CD4-positive, alpha-beta T cell treated with Interferon alpha-2 for 1 hour (primary cell): ENCODE measurements around the gene RPS18.
"Not testable (repeated sequence)": the region's sequence is repeated elsewhere in the genome, so short reads cannot be mapped to it uniquely, and the experiment has no call there.

Source experiments
- DNase-seq, 2 donors: peaks; one replicate each; pipeline ENCODE4 v3.0.0-alpha.2; 2020 to 2022

RPS18 gene

DNA sequence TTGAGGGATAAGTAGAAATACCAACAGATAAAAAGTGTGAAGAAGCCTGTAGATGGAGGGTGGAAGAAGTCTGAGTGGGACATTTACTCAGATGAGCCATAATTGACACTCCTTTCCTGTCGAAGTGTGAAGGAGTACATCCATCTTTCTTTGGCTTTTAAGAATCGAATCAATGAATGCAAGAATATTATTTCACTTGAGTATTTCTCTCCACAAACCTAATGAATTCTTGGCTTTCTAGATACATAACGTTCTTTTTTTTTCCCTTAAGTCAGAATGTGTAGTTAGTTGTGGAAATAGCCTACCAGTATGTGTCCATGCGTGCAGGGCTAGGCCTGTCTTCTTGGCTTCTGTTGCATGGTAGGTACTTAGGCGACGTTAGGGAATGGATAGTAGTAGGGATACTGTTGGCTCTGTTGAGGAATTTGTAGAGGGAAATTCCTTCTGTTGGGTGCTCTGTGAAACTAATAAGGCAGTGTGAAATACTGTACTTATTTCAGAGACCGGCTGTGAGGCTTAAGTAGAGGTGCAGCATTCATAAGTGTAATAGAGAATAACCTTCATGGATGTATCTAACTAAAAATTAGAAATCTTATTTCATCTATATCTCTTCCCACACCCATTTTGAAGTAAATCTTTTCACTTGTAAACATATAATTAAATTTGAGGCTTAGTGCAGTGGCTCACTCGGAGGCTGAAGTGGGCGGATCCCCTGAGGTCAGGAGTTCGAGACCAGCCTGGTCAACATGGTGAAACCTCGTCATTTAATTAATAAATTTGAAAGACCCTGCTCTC, 1.5 kb downstream of the RPS18 start:
- no peak for DNase-seq

DNA sequence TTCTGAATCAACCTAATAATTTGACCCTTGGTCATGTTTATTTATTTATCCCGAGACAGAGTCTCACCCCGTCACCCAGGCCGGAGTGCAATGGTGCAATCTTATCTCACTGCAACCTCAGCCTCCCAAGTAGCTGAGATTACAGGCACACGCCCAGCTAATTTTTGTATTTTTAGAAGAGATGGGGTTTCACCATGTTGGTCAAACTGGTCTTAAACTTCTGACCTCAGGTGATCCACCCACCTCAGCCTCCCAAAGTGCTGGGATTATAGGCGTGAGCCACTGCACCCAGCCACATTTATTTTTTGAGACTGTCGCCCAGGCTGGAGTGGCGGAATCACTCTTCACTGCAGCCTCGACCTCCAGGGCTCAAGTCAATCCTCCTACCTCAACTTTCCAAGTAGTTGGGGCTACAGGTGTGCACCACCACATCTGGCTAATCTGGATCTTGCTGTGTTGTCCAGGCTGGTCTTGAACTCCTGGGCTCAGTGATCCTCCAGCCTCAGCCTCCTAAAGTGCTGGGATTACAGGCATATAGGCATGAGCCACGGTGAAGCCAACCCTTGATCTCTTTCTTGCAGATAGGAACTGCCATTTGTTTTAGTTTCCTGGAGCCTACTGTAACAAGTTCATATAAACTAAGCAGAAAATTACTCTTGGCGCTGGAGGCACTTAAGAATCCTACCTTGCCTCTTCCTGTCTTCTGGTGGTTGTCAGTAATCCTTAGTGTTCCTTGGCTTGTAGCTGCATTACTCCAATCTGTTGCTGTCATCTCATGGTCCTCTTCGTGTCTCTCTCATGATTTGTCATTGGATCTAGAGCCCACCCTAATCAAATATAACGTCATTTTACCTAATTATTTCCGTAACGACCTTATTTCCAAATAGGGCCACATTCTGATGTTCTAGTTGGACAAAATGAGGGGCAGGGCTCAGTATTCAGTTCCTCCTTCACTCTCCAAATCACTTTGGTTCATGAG, 2.3 kb downstream of the RPS18 start:
- DNase-seq = no peak

DNA sequence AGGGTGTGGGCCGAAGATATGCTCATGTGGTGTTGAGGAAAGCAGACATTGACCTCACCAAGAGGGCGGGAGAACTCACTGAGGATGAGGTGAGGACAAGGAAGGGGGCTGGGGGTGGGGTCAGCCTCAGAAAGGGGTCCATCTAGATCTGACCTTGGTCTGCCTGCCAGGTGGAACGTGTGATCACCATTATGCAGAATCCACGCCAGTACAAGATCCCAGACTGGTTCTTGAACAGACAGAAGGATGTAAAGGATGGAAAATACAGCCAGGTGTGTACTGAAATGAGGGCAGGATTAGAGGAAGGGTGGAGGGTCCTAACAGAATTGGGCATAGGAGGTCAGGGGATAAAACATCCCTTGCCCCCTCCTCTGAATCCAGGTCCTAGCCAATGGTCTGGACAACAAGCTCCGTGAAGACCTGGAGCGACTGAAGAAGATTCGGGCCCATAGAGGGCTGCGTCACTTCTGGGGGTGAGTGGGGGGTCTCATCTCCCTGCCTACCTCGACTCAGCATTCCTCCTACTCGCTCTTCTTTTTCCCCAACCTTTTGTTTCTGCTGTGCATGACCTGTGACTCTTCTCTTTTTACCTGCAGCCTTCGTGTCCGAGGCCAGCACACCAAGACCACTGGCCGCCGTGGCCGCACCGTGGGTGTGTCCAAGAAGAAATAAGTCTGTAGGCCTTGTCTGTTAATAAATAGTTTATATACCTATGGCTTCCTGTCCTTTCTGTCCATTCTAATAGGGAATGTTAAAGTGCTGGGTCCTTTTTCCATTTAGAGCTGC, 4.1 kb downstream of the RPS18 start:
- not testable (repeated sequence) for DNase-seq

DNA sequence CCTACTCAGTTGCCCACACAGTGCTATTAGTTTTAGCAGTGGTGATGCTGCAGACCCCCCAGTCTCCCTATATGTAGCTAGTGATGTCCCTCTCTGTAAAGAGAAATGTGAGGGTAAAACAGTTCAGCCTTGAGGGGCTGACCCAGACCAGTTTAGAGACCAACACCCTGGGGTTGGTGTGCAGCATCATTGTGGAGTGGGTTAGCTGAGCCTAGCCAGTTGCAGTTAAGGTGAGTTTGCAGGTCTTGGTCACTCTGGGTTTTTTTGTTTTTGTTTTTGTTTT, 4.6 kb downstream of the RPS18 start:
- DNase-seq = no peak

DNA sequence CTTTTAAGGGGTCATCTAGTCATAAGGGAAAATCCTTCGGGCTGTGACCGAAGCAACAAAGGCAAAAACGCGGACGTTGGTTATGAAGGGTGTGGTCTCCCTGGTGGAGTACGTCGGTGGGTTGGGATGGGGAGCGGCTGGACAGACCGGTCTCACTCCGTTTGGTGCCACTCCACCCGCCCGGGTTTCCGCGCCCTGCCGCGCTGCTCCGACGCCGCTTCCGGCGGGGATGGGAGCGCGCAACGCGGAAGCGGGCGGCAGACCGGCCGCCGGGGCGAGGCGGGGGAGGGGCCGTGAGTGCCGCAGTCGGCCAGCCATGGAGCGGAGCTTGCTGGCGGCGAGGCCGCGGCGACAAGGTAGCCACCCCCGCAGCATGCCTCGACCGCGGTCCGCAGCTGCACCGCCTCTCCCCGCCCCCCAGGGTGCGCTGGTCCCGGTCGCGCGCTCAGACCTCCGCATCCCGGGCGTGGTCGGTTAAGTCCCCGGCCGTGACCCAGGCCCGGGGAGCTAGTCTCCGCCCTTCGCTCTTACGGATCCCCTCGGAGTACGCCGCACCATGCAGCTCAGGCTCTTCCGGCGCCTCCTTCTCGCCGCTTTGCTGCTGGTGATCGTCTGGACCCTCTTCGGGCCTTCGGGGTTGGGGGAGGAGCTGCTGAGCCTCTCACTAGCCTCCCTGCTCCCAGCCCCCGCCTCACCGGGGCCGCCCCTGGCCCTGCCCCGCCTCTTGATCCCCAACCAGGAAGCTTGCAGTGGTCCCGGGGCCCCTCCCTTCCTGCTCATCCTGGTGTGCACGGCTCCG, 5.2 kb downstream of the RPS18 start, which contains the start of gene B3GALT4:
Gene B3GALT4, plus strand, starts transcription at position 260 of the 799 bp plus-strand sequence. Its CDS starts 297 bp downstream, at position 557.
- DNase-seq = peak; percentile 75 to 80

DNA sequence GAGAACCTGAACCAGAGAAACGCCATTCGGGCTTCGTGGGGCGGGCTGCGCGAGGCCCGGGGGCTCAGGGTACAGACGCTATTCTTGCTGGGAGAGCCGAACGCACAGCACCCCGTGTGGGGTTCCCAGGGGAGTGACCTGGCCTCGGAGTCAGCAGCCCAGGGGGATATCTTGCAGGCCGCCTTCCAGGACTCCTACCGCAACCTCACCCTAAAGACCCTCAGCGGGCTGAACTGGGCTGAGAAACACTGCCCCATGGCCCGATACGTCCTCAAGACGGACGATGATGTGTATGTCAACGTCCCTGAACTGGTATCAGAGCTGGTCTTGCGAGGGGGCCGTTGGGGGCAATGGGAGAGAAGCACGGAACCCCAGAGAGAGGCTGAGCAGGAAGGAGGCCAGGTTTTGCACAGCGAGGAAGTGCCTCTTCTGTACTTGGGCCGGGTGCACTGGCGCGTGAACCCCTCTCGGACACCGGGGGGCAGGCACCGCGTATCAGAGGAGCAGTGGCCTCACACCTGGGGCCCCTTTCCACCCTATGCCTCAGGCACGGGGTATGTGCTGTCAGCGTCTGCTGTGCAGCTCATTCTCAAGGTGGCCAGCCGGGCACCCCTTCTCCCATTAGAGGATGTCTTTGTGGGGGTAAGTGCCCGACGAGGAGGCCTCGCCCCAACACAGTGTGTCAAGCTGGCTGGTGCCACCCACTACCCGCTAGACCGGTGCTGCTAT, 6.0 kb downstream of the RPS18 start:
- peak in 1 of 2 donors; percentile 27 for DNase-seq

DNA sequence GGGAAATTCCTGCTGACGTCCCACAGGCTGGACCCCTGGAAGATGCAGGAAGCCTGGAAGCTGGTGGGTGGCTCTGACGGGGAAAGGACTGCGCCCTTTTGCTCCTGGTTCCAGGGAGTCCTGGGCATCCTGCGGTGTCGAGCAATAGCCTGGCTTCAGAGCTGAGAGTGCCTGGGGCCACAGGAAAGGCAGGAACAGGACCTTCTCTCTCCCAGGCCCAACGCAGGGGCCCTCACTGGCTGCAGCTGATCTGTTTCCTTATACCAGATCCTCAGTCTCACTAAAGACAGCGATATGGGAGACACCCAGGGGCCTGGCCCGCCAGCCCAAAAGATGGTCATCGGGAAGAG, 6.5 kb downstream of the RPS18 start:
- DNase-seq = no peak

DNA sequence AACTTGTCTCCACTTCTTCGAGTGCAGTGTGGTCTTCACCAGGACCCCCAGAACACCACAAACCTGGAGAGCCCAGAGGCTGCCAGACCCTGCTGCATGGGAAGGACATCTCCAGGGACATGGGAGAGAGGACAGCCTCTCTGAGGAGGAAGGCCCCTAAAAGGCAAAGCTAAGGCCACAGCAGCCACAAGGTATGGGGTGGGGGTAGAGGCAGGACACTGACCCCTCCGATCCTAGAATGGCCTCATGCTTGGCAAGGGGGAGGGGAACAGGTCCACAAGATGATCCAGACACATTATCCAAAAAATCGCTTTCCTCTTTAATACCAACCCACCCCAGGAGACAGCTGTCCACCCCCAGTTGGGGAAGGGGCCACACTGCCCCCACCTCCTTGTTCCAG, 6.9 kb downstream of the RPS18 start:
- DNase-seq = no peak

DNA sequence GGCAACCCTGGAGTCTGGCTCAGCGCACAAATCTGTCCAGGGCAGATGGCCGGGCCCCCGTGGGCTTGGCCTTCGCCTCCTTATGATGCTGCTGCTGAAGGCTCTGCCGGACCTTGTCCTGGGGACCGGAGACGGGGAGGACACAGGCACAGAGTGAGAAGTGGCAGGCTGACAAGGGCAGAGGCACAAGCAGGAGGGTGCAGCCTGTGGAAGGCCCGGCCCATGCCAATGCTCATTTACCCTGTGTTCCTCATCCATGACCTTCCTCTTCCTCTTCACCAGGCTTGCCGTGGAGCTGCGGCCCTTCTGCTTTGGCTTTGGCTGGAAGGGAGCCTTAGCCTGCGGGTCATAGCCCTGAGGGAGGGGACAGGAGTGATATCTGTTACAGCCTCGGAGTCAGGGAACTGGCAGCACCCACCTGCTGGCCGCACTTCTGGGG, 7.4 kb downstream of the RPS18 start:
- DNase-seq = no peak

DNA sequence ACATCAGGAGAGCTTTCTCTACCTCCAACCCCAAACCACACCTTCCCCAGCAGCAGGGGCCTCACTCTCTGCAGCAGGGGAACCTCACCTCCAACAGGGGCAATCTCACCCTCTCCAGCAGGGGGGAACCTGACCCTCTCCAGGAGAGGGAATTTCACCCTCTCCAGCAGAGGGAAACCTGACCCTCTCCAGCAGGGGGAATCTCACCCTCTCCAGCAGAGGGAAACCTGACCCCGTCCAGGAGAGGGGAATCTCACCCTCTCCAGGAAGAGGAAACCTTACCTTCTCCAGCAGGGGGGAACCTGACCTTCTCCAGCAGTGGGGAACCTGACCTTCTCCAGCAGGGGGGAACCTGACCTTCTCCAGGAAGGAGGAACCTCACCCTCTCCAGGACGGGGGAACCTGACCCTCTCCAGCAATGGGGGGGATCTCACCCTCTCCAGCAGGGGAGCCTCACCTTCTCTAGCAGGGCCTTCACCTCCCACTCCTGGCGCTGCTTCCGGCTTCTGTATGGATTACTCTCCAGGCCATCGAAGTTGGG, 8.2 kb downstream of the RPS18 start:
- no peak for DNase-seq

DNA sequence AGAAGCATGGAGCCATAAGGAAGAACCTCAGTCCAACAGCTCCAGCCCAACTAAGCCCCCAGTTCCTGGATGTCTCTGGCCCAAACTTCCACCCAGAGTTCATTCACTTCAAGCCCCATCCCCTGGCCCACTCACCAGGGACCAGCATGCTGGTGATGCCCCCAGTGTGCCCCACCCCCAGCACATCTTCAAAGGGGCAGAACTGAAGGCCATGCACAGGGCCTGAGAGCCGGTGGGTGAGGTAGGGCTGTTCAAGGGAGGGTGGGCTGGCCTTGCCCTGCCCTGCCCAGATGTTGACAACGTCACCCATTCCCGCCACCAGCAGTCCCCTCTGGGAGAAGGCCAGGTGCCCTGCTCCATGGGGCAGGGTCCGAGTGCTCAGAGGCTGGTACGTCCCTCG, 8.7 kb downstream of the RPS18 start:
- DNase-seq = no peak

DNA sequence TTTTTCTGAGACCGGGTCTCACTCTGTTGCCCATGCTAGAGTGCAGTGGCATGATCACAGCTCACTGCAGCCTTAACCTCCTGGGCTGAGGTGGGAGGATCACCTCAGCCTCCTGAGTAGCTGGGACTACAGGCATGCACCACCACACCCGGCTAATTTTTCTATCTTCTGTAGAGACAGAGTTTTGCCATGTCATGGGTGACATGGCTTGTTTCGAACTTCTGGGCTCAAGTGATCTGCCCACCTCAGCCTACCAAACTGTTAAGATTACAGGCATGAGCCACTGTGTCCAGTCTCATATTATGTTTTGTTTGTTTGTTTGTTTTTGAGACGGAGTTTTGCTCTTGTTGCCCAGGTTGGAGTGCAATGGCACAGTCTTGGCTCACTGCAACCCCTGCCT, 13.3 kb downstream of the RPS18 start:
- not testable (repeated sequence) for DNase-seq

DNA sequence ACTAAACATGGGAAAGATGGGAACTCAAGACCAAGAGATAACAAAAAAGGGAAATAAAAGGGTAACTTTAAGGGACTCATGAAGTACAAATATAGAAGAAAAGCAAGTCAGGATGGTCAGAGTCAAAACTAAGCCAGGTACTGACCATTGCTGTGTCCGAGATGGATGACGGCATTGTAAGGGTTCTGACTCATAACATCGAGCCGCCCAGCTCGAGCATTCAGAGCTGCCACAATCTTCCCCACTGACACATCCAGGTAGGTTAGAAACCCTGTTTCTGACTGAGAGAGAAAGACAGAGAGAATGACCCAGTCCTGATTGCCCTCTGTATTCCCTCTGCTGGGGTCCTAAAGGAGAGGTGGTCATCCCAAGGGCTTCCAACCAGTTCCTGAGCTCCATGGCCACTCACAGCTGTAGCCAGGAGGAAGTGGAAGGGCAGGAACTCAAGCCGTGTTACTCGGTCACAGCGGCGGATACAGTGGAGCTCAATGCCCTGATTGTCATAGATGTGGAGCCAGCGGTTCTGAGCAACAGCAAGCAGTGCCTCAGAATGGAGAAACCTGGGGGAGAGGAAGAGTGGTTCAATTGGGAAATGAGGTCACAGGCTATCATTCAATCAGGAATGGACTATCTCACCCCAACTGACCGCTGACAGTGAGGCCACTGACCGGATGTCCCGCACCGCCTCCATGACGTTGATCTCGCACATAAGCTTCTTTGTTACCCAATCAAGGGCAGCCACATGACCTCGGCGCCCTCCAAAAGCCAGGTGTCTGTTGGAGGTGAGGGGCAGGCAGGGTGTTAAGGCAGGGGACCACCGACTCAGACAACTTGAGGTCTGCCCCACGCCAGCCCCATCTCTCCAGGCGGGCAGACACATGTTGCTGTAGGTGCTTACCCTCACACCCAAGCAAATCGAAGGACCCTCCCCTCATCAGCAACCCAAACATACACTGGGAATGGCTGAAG, 15.4 kb downstream of the RPS18 start:
- DNase-seq = no peak

DNA sequence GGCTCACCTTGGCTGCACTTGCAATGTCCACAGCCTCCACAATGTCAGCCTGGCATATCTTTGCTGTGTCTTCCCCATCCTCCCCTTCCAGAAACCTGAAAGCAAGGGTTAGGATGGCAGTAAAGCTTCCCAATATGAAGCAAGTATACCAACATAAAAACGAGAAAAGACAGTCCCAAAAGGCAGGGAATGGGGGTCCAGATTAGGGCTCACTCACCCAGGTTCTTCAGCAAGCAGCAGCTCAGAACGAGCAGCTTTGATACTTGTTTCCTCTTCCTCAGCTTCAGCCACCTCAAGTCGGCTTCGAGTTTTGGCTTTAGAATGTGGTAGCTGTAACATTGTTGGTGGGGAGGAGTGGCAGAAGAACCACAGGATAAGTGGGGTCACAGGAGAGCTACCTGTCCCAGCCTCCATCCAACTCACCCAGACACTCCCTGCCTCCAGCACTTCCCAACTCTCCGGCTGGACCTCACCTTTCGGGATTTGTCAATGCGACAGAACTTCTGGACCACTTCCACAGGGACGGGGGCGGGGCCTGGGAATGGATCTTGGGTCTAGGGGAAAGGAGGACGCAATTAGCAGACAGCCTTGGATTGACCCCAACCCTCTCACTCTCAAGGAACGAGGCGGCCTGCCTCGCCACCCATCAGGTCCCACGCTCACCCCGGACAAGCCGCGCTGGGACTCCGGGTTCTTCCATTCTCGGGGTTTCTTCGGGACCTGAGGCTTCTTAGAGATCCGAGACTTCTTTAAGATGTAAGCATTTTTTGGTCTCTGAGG, 16.5 kb downstream of the RPS18 start:
- no peak for DNase-seq

DNA sequence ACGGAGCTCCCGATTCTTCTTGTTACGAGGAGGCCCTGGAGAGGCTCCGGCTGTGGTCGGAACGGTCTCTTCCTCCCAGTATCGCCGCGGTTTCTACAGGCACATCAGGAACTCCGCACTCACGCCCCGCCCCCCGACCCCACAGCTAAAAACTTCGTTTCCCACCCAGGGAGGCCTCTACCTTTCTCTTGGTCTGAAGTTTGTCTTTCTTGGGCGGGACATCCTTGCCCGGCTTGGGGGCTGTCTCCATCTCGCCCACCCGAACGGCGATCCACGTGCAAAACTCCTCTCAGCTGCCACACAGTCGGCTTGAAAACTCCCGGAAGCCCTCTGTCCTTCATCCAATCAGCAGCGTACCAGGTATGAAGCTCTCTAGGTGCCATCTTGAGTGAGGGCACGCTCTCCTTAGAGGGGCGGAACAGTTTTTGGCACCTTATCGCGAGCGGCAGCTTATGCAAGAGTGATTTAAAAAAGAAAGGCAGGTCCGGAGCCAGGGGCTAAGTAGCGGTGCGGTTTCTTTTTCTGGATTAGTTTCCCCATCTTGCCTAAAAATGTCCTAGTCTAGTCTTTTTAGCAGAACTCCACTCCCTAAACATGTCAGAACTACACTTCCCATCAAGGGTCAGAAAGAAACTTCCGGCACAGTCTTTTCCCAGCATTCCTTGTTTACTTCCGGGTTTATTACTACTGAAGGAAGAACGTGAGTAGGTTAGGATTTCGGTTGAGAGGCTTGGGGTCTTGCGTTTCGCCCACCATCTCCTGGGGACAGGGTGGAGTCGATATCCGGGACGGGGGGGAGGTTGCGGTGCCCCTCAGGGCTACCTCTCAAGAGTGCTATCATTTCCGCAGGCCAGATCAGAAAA, 17.3 kb downstream of the RPS18 start, which contains the start of the genes PFDN6 and WDR46:
Gene PFDN6, plus strand, starts transcription at position 681 of the 863 bp plus-strand sequence. CDS start 256 bp downstream, outside the sequence.
Gene WDR46, minus strand, starts transcription at position 319 of the 863 bp plus-strand sequence. Its CDS starts 69 bp downstream, at position 250.
- peak; percentile 84 to 89 for DNase-seq

DNA sequence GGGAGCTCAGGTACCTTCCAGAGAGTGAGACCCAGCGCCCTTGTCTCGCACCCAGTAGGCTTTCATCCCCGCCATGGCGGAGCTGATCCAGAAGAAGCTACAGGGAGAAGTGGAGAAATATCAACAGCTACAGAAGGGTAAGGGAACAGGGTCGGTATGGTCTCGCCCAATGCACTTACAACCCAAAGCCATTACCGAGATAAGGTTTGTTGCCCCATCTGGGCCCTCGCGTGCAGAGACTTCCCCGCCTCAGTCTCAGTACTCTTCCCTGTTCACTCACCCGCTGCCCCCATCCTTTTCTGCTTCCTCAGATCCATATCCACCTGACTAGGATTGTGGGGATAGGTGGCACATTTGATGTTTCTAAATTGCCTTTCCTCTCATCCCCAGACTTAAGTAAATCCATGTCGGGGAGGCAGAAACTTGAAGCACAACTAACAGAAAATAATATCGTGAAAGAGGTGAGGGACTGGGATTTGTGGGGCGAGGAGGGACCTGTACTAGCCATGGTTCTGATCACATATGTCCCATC, 18.0 kb downstream of the RPS18 start:
- no peak for DNase-seq

DNA sequence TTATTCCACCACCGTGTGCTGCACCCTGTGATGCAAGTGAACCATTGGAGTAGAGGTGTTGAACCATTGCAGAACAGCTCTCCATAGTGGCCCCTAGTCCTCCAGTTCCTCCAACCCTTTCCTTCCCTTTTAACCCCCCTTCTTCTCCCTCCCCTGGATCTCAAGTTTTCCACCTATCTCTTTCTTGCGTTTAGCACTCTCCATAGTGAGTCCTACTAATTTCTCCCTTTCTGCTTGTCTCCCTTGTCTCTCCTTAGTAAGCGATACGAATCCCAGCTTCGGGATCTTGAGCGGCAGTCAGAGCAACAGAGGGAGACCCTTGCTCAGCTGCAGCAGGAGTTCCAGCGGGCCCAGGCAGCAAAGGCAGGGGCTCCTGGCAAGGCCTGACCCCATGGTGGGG, 18.6 kb downstream of the RPS18 start:
- DNase-seq = no peak
